Brain microvascular endothelial cell (primary cell): ENCODE measurements around the gene HOGA1.

Source experiments
- DNase-seq: peaks from one replicate; pipeline ENCODE4 v3.0.0-alpha.2; 2020
- H3K27ac ChIP-seq: fragments of 250-450 bp; sonication (Bioruptor Pico); 2 replicates; pipeline ENCODE4 v1.5.1; 2020; ENCODE audit warnings: mild to moderate bottlenecking, moderate library complexity
- H3K27me3 ChIP-seq: fragments of 250-450 bp; sonication (Bioruptor Pico); replicated peaks from 2 replicates; pipeline ENCODE4 v1.5.1; 2020; ENCODE audit warnings: mild to moderate bottlenecking
- H3K36me3 ChIP-seq: fragments of 250-450 bp; sonication (Bioruptor Pico); replicated peaks from 2 replicates; pipeline ENCODE4 v1.5.1; 2020; ENCODE audit warnings: mild to moderate bottlenecking
- H3K4me3 ChIP-seq: 2 replicates; pipeline ENCODE4 v1.5.1; 2011; ENCODE audit warnings: low read depth, mild to moderate bottlenecking, control low read depth, low read length, moderate library complexity
- in situ Hi-C: cut with HindIII; loops from 2 replicates; pipeline ENCODE4 v1.10.0; 2017; ENCODE audit warnings: low sequenced_read_pairs, low pct_ligation_motif_present
- TF ChIP-seq, protein P1 (sequence below): IDR thresholded peaks from 2 replicates; pipeline ENCODE4 v1.5.1; 2011; ENCODE audit warnings: low read depth, mild to moderate bottlenecking, moderate library complexity, low read length, control low read depth, inconsistent platforms; ENCODE audit errors: missing control alignments

The HOGA1 gene

DNA sequence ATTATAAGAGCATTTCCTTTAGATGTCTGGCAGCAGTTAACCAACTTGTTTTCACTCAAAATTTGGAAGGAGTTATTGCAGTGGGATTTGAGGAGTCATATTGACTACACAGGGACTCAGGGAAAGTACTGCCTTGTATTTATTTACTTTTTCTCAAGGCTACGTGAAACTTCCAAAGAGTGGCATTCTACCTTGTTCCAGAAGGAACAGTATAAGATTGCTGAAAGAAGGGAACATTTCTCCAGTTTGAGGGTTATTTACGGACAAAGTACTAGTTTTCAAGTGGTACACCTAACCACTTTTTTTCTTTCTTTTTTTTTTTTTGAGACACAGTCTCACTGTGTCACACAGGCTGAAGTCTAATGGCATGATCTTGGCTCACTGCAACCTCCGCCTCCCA, 44.0 kb downstream of the HOGA1 start:
- TF ChIP-seq, protein P1, sequence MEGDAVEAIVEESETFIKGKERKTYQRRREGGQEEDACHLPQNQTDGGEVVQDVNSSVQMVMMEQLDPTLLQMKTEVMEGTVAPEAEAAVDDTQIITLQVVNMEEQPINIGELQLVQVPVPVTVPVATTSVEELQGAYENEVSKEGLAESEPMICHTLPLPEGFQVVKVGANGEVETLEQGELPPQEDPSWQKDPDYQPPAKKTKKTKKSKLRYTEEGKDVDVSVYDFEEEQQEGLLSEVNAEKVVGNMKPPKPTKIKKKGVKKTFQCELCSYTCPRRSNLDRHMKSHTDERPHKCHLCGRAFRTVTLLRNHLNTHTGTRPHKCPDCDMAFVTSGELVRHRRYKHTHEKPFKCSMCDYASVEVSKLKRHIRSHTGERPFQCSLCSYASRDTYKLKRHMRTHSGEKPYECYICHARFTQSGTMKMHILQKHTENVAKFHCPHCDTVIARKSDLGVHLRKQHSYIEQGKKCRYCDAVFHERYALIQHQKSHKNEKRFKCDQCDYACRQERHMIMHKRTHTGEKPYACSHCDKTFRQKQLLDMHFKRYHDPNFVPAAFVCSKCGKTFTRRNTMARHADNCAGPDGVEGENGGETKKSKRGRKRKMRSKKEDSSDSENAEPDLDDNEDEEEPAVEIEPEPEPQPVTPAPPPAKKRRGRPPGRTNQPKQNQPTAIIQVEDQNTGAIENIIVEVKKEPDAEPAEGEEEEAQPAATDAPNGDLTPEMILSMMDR: no peak
- in situ Hi-C loops: no loop called here
- H3K27me3 ChIP-seq: no peaks in the 10 kb centered on the region
- no peak overlapping the region for H3K27ac ChIP-seq
- H3K4me3 ChIP-seq: no peak overlapping the region
- no peak for DNase-seq
- H3K36me3 ChIP-seq: no peaks in the 10 kb centered on the region

DNA sequence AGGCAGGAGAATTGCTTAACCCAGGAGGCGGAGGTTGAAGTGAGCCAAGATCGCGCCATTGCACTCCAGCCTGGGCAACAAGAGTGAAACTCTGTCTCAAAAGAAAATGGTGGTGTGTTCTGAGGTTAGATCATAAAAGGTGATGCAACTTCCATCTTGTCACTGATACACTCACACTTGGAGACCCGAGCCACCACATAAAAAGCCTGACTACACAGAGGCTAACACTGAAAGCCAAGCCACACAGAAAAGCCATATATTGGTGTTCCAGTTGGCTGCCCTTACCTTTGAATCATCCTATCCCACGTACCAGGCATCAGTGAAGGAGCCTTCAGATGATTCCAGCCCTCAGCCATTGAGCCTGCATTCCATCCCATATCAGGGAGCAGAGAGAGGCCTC, 45.1 kb downstream of the HOGA1 start:
- no peak overlapping the region for H3K27ac ChIP-seq
- no peak for DNase-seq
- no peaks in the 10 kb centered on the region for H3K27me3 ChIP-seq
- TF ChIP-seq, protein P1: no peak
- H3K36me3 ChIP-seq: no peaks in the 10 kb centered on the region
- H3K4me3 ChIP-seq: no peak overlapping the region
- in situ Hi-C loops: no loop called here

DNA sequence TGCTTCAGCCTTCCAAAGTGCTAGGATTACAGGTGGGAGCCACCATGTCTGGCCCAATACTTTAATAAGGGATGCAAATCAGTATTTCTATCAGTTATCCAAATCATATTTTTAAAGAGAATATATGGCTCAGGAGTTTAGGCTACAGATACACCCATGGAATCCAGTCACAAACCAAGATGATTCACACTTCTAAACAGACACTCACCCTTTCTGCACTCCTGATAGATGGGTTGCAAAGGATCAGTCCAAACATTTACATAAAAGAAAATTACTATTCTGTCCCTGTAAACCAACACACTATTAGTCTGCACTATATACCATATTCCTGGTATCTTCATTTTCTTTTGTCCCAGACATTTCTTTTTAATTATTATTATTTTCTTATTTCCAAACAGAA, 46.9 kb downstream of the HOGA1 start:
- H3K4me3 ChIP-seq: no peak overlapping the region
- no peaks in the 10 kb centered on the region for H3K36me3 ChIP-seq
- H3K27ac ChIP-seq: no peak overlapping the region
- DNase-seq: no peak
- in situ Hi-C loops: no loop called here
- TF ChIP-seq, protein P1: no peak
- H3K27me3 ChIP-seq: no peaks in the 10 kb centered on the region

DNA sequence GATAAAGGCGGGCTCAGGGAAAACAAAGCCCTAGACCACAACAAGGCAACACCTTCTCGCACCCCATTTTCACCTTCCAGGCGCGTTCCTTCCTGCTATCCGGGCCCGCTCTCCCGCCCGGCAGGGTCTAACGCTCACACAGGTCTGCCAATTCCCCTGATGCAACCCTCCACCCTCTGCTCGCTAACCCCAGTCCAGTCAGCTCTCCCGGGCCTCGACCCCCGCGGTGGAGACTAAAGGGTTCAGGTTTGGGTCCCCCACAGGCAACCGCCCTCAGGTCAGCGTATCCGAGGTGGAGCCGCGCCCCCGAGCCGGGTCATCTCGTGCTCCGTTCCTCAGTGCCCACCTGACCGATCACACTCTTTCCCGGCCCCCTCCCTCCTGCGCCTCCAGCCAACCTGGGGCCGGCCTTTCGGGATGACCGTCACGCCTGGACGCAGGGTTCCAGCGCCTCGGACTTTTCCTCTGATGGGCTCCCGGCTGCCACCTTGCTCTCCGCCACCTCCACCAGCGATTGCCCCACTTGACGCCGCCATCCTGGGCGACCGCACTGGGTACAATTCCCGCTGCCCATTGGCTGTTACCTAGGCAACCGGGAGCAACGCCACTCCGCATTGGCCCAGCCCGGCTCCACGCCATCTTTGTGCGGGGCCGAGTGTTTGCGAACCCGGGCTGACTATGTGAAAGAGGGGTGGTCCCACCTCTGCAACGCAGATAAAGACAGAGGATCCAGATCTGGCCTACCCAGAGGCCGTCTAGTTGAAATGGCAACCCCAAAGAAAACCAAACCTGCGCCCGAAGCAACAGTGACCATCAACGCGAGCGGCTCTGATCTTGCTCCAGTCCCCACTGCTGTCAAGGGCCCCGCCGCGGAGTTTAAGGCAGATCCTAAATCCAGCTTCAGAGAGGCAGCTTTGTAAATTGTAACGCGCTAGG, 49.0 kb downstream of the HOGA1 start, which contains the start of gene MORN4:
Gene MORN4 (minus strand): TSS at position 552 of the 936 bp plus-strand sequence. CDS start 13,847 bp downstream, outside the sequence.
- H3K27me3 ChIP-seq: no peaks in the 10 kb centered on the region
- no peaks in the 10 kb centered on the region for H3K36me3 ChIP-seq
- TF ChIP-seq, protein P1: no peak
- H3K4me3 ChIP-seq: peak within 1 kb of the TSS; percentile 93
- peak; percentile 89 for DNase-seq
- peak within 1 kb of the TSS; percentile 9 for H3K27ac ChIP-seq
- in situ Hi-C loops: no loop called here

DNA sequence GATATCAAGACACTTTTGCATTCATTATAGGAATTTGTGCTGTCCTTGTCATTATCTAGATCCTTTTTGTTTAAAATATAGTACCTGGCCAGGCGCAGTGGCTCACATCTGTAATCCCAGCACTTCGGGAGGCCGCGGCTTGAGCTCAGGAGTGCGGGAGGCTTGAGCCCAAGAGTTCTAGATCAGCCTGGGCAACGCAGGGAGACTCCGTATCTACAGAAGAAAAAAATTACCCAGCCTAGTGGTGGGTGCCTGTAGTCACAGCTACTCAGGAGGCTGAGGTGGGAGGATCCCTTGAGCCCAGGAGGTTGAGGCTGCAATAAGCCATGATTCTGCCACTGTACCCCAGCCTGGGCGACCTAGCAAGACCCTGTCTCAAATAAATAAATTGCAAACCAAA, 49.7 kb downstream of the HOGA1 start:
- Histone ChIP-seq H3K27me3 (no peaks in the 10 kb centered on the region), H3K36me3 (no peaks in the 10 kb centered on the region), H3K4me3 (peak overlapping the region; percentile 93), H3K27ac (no peak overlapping the region)
- no peak for DNase-seq
- TF ChIP-seq, protein P1: peak; percentile 39
- in situ Hi-C loops: no loop called here
